CD4-positive, alpha-beta T cell treated with Interferon gamma for 1 hour (primary cell): Measurements from ENCODE around the gene TMEFF1.
"Not testable (repeated sequence)": the region's sequence is repeated elsewhere in the genome, so short reads cannot be mapped to it uniquely, and the experiment has no call there.

ENCODE experiments used
- DNase-seq: peaks from one replicate; pipeline ENCODE4 v3.0.0-alpha.2; 2020

The TMEFF1 gene

GRCh38 chr9:100472788-100473275, at the start of gene TMEFF1:
Gene TMEFF1 (plus strand): TSS chr9:100473149. CDS start chr9:100473545, 396 bp downstream.
- DNase-seq: peak; percentile 13

- no peak for DNase-seq
These were observed 47.2 kb upstream of the TMEFF1 start for GRCh38 chr9:100425758-100426157.

GRCh38 chr9:100426189-100426529, 46.8 kb upstream of the TMEFF1 start:
- DNase-seq: no peak

- DNase-seq: peak; percentile 47
These were observed 46.2 kb upstream of the TMEFF1 start, which contains the start of gene MSANTD3 for GRCh38 chr9:100426530-100427365. Gene MSANTD3 (plus strand): TSS chr9:100427143. CDS start chr9:100441939, 14,796 bp downstream.

- DNase-seq: no peak
These were observed 45.3 kb upstream of the TMEFF1 start for GRCh38 chr9:100427366-100428263.

GRCh38 chr9:100428871-100429654, 43.9 kb upstream of the TMEFF1 start:
- no peak for DNase-seq

- DNase-seq: no peak
These were observed 42.5 kb upstream of the TMEFF1 start for GRCh38 chr9:100430286-100430940.

- no peak for DNase-seq
These were observed 41.1 kb upstream of the TMEFF1 start for GRCh38 chr9:100431886-100432285.

- DNase-seq: no peak
These were observed 40.2 kb upstream of the TMEFF1 start for GRCh38 chr9:100432736-100433135.

GRCh38 chr9:100436571-100436970, 36.4 kb upstream of the TMEFF1 start:
- no peak for DNase-seq

- peak; percentile 45 for DNase-seq
These were observed 34.8 kb upstream of the TMEFF1 start for GRCh38 chr9:100437860-100438805.

GRCh38 chr9:100440071-100440470, 32.9 kb upstream of the TMEFF1 start:
- no peak for DNase-seq

- not testable (repeated sequence) for DNase-seq
These were observed 32.5 kb upstream of the TMEFF1 start for GRCh38 chr9:100440487-100440886.

GRCh38 chr9:100441911-100442361, 31.0 kb upstream of the TMEFF1 start:
- no peak for DNase-seq

- no peak for DNase-seq
These were observed 28.9 kb upstream of the TMEFF1 start for GRCh38 chr9:100443781-100444768.

- DNase-seq: no peak
These were observed 27.6 kb upstream of the TMEFF1 start for GRCh38 chr9:100445161-100445902.

- no peak for DNase-seq
These were observed 26.9 kb upstream of the TMEFF1 start for GRCh38 chr9:100445903-100446549.

GRCh38 chr9:100447041-100447440, 25.9 kb upstream of the TMEFF1 start:
- no peak for DNase-seq
